Aorta (tissue), 5 donors: ENCODE measurements around the gene RTN1. TPM values are rescaled to one million over a fixed set of nuclear protein-coding genes. Genes with fewer than 3 reads are reported as not detected.

Experiments
- ATAC-seq: fragments of 200-7000 bp; cut with Tn5 transposase; one replicate; pipeline ENCODE4 v1.9.1; 2022; ENCODE audit warnings: moderate library complexity; ENCODE audit not compliant: low FRiP score
- DNase-seq, 2 donors: peaks; one replicate each; pipeline ENCODE4 v3.0.0-alpha.2; 2020
- H3K27ac ChIP-seq, 2 donors: one replicate each; pipeline ENCODE4 v1.5.1; 2013; ENCODE audit warnings: low read length in 2 of 2, mild to moderate bottlenecking in 2 of 2, moderate library complexity in 2 of 2, control low read depth in 1 of 2, inconsistent platforms in 1 of 2, low read depth in 1 of 2
- H3K27me3 ChIP-seq, 2 donors: one replicate each; pipeline ENCODE4 v1.6.1; 2013; ENCODE audit warnings: control low read depth in 1 of 2, low read length in 1 of 2, mild to moderate bottlenecking in 1 of 2, moderate library complexity in 1 of 2; ENCODE audit not compliant: insufficient read depth in 2 of 2, control insufficient read depth in 1 of 2
- H3K36me3 ChIP-seq, 2 donors: one replicate each; pipeline ENCODE4 v1.6.1; 2013; ENCODE audit warnings: control low read depth in 1 of 2, low read length in 1 of 2, mild to moderate bottlenecking in 1 of 2; ENCODE audit not compliant: insufficient read depth in 2 of 2, control insufficient read depth in 1 of 2
- H3K4me1 ChIP-seq, 2 donors: one replicate each; pipeline ENCODE4 v1.6.1; 2013; ENCODE audit warnings: low read length in 2 of 2, control low read depth in 1 of 2, mild to moderate bottlenecking in 1 of 2, moderate library complexity in 1 of 2; ENCODE audit not compliant: insufficient read depth in 2 of 2, control insufficient read depth in 1 of 2
- H3K4me3 ChIP-seq, 2 donors: one replicate each; pipeline ENCODE4 v1.5.1; 2013; ENCODE audit warnings: low read length in 2 of 2, control low read depth in 1 of 2, mild to moderate bottlenecking in 1 of 2
- H3K9me3 ChIP-seq: one replicate; pipeline ENCODE4 v1.6.1; 2013; ENCODE audit warnings: mild to moderate bottlenecking, low read length; ENCODE audit not compliant: control insufficient read depth
- WGBS, 2 donors: extraction: QIAGEN DNeasy Blood & Tissue Kit; methylation state at CpG; one replicate each; pipeline ENCODE4 v1.1.7; 2013; 5-methylcytosine and 5-hydroxymethylcytosine counted together
- intact Hi-C, 2 donors: fragments of 100-400 bp; cut with DNase I; formaldehyde crosslinking; loops; one replicate each; pipeline versions ENCODE4 v1.14.2 to v1.15.0; 2022
- polyA plus RNA-seq, 2 donors: library from polyadenylated mRNA; stranded (reverse); fragments of 200-250 nt; gene quantifications; one replicate each; pipeline ENCODE4 v1.2.3, GENCODE V29; 2013
- total RNA-seq, 2 donors: library from RNA; stranded (reverse); fragmentation: NEBNext Ultra II Directional; extraction: Animal tissue kit (Norgen Biotek cat#: 25700); gene quantifications; one replicate each; pipeline ENCODE4 v1.2.1, GENCODE V29; 2021
- donor health status: healthy with polysubstance abuse.
- donor health status: Bipolar disorder and iron deficiency.
- donor health status: DM: no; HTN: no; CAD: no.
- donor health status: DM: no; HTN: no; CAD: no.
- donor health status: DM: yes; HTN: yes; CAD: no.

The RTN1 gene
- total and polyA plus RNA-seq, 4 donors, result 17.8 to 43.7 (median 31.9) TPM

DNA sequence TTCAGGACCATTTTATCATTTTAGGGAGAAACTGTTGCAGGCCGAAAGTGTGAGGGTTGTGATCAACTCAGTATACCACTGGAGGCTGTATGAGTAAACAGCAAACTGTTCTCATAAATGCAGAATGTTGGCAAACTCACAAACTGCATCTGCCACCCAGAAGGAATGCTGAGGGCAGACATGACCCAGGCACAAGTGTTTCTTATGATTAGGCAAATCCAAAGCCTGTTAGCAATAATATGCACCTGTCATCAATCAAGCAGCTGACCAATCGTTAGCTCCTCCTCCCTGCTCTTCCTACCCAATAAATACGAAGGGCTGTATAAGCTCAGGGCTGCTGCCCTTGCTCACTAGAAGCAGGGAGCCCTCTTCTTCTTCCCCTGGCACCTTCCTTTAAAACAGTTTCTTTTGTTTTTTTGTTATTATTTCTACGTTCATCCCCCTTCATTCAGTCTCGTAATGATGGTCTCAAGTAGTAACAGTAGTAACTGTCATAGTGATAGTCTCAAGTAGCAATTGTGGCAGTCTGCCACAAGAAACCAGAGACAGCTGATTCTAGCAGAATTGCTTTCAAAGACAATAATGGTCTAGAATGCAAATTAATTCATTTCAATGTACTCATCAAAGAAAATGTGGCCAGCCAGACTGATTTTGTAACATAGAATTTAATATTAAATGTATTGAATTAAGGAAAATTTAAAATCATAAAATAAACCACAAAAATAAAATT lies 278.8 kb downstream of the RTN1 start:
- Histone ChIP-seq H3K4me1 (no peaks in the 10 kb centered on the region), H3K9me3 (peaks cover 3% of the 10 kb centered on the region), H3K4me3 (no peak overlapping the region), H3K27ac (no peak overlapping the region), H3K36me3 (no peaks in the 10 kb centered on the region), H3K27me3 (no peaks in the 10 kb centered on the region)
- ATAC-seq (no peak), DNase-seq (no peak)
- intact Hi-C loops, result no loop called here
- 95 to 96% methylated on average over 5 of the region's 5 CpGs for WGBS, 2 donors

DNA sequence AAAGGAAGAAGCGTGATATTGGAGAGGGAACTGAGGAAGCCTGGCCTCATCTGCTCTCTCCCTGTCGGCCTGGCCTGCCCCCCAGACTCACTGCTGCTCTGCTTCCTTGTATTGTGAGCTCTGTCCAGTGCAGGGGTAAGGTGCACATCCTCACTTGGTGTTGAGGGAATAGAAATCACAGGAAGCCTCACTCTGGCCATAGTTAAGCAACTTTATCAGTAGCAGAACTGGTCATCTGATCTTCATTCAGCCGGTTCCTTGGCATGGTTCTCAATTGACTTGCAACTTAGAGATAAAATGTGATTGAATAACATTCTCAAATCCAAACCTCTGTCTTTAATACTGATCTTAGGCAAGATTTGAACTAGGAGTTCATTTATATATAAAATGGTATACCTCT lies 282.5 kb downstream of the RTN1 start:
- Histone ChIP-seq H3K9me3 (peaks cover 3% of the 10 kb centered on the region), H3K27ac (no peak overlapping the region), H3K36me3 (no peaks in the 10 kb centered on the region), H3K27me3 (no peaks in the 10 kb centered on the region), H3K4me1 (no peaks in the 10 kb centered on the region), H3K4me3 (no peak overlapping the region)
- WGBS, 2 donors, result 93 to 95% methylated on average over 3 of the region's 3 CpGs
- intact Hi-C loops, result no loop called here
- no peak for DNase-seq
- no peak for ATAC-seq

DNA sequence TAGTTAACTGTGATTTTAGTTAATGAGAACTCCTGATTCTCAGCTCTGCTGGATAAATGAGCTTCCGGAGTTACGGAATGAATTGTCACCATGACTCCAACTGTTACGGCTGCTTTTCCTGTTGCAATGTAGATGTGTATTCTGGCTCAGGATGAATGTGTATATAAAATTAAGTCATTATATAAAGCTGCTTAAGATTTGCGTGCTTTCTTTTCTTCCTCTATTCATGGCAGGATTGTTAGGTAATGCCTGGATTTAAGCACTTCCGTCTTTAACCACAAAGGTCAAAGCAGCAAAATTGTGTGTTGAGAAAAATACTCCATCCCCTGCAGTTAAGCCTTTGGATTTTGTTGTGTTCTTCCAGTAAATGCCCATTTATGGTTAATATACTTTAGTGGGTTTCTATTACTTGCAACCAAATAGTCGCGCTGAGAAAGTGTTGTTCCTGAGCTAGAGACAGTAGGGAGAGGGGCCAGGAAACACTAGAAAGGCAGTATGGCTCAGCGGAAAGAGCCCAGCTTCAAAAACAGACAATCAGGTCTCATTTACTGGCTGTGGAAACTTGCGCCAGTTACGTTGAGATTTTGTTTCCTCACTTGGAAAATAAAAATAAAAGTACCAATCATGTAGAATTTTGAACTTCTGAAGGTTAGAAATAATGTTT lies 284.6 kb downstream of the RTN1 start:
- intact Hi-C loops, result no loop called here
- Histone ChIP-seq H3K4me3 (no peak overlapping the region), H3K36me3 (no peaks in the 10 kb centered on the region), H3K4me1 (no peaks in the 10 kb centered on the region), H3K27ac (no peak overlapping the region), H3K9me3 (no peaks in the 10 kb centered on the region), H3K27me3 (no peaks in the 10 kb centered on the region)
- no peak for DNase-seq
- ATAC-seq, result no peak
- 85% methylated on average over 10 of the region's 10 CpGs for WGBS, 2 donors

DNA sequence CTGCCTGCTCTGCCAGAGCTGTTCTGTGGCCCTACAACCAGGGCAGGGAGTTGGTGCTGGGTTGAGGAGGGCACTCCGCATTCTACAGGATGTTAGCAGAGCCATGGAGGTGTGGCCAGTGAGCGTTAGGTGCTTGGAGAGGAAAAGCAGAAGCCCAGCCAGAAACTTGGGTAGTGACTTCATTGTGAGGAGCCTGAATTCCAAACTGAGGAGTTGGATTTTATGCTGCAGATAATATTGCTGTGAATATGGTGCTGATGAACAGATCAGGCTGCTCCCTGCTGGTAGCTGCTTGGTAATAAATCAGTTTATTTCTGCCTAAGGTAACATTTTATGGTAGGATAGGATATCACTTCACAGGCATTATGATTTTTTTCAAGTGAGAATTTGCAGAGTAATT lies 286.8 kb downstream of the RTN1 start:
- Histone ChIP-seq H3K27ac (no peak overlapping the region), H3K36me3 (no peaks in the 10 kb centered on the region), H3K27me3 (no peaks in the 10 kb centered on the region), H3K4me3 (no peak overlapping the region), H3K4me1 (no peaks in the 10 kb centered on the region), H3K9me3 (no peaks in the 10 kb centered on the region)
- WGBS, 2 donors, result 19 to 30% methylated on average over 2 of the region's 2 CpGs
- DNase-seq (peak in 1 of 2 donors; percentile 50), ATAC-seq (no peak)
- intact Hi-C loops, result no loop called here

DNA sequence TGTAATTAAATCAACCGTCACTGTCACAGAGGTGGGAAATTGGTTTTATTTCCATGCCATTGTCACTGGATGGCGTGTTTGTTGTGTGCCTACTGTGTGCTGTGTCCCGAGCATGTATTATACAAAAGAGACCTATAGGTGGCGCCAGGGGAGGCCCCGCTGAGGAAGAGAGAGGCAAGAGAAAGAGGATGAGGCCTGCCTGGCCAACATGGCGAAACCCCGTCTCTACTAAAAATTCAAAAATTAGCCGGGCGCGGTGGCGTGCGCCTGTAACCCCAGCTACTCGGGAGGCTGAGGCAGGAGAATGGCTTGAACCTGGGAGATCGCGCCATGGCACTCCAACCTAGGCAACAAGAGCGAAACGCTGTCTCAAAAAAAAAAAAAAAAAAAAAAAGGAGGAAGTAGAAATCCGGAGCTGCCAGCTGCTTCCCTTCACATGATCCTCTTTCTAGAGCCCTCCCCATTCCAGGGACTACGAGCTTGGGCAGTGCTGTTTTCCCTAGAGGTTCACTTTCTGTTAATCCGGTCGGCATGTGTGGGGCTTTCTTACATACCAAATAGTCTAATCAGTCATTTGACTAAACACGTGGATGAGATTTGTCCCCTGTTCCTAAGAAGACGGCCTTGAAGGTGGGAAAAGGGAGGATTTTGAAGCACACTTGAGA lies 287.6 kb downstream of the RTN1 start:
- Histone ChIP-seq H3K4me3 (no peak overlapping the region), H3K4me1 (peaks cover 0 to 2% of the 10 kb centered on the region in 2 donors), H3K36me3 (no peaks in the 10 kb centered on the region), H3K27ac (no peak overlapping the region), H3K9me3 (no peaks in the 10 kb centered on the region), H3K27me3 (no peaks in the 10 kb centered on the region)
- 83 to 84% methylated on average over 23 of the region's 23 CpGs for WGBS, 2 donors
- peak; percentile 41 for ATAC-seq
- peak in 1 of 2 donors; percentile 46 for DNase-seq
- intact Hi-C loops, result no loop called here

DNA sequence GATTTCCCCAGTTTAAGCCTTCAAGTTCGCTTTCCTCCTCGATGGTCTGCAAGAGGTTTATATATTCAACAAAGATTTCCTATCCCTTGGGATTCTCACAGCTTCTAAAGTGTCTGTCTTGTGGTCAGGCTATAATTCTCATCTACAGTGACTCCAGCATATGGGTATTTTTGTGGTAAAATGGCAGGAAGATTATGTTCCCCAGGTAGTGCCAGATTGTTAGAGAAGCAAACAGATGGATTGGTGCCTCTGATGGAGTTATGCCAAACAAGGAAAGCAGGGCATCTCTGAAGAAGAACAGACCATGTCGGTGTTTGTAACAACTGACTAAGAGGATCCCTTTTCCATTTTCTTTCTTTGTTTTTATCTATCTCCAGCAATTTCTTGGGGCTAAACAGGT lies 288.4 kb downstream of the RTN1 start:
- Histone ChIP-seq H3K4me1 (peaks cover 0 to 2% of the 10 kb centered on the region in 2 donors), H3K27ac (no peak overlapping the region), H3K9me3 (no peaks in the 10 kb centered on the region), H3K36me3 (no peaks in the 10 kb centered on the region), H3K27me3 (no peaks in the 10 kb centered on the region), H3K4me3 (no peak overlapping the region)
- intact Hi-C loops, result no loop called here
- no peak for ATAC-seq
- no peak for DNase-seq
- 78 to 82% methylated on average over 3 of the region's 3 CpGs for WGBS, 2 donors

DNA sequence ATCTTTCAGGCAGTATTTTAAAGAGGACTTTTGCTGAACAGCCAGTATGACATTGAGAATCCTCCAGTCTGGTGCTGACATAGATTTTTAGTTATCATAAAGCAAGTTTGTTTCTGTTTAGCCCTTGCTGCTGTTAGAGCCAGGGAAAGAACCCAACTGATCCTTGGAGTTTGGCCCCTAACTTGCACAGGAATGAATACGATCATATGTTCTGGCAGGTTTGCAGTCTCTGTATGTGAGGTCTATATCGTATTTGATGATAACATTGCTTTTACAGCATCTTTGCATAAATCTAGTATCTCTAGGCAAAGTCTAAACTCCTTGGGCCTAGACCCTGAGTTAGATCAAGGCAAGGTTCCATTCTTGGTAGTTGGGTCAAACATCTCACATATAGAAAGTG lies 289.7 kb downstream of the RTN1 start:
- H3K36me3 ChIP-seq, result no peaks in the 10 kb centered on the region

DNA sequence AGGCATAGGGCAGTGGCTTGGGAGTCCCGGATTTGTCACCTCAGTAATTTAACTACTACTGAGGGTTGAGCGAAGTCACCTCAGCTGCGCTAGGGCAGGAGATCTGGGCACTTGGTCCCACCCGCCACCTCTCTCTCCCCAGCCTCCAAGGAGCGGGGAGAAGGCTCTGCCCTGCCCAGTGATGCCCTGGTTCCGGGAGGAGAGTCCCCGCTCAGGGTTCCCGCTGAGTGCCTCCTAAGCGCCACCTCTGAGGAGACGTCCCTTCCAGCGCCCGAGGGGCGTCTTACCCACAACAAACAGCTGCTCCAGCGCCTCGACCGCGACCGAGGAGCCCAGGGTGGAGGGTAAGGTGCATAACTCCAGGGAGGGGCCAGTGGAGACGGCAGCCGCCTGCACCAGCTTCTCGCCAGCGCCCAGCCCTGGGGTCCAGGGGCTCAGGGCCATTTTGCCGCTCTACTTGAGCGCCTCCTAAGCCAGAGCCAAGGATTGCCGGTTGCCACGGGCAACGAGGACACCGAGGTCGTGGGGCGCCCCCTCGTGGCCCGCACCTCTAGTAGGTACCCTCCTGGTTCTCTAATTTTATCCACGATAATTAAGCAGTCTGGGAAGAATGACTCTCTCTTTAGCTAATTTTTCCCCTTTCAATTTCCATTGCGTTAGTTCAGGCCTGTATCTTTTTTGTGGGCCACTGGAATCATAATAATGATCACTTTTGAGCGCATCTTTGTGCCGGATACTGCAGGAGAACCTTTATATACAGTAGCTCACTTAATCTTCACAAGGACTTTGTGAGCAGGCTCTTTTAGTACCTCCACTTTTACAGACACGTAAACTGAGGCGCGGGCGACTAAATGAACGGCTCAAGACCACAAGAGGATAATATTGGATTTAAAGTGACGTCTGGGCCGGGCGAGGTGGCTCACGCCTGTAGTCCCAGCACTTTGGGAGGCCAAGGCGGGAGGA lies 294.0 kb downstream of the RTN1 start, which contains the start of gene CCDC175:
TSS of gene CCDC175 (minus strand) at position 481 of the 963 bp plus-strand sequence. CDS start at position 444, 37 bp downstream.
- Histone ChIP-seq H3K27ac (no peak within 1 kb of the TSS), H3K4me3 (peak within 1 kb of the TSS in 1 of 2 donors; percentile 21), H3K9me3 (no peaks in the 10 kb centered on the region), H3K4me1 (peaks cover 0 to 2% of the 10 kb centered on the region in 2 donors), H3K36me3 (no peaks in the 10 kb centered on the region), H3K27me3 (no peaks in the 10 kb centered on the region)
- peak; percentile 91 to 92 for DNase-seq
- WGBS, 2 donors, result 24 to 25% methylated on average over 46 of the region's 46 CpGs
- intact Hi-C loops, result loop anchor here in 1 of 2 donors (5.0 to 10.0 kb wide), 3 partner anchors 72 to 452 kb away; no protein-coding TSS in a partner anchor
- peak; percentile 88 for ATAC-seq

More for the DNA sequence above, 289.7 kb downstream of the RTN1 start:
- H3K9me3 ChIP-seq, result no peaks in the 10 kb centered on the region
- no peak for DNase-seq
- no peak overlapping the region for H3K4me3 ChIP-seq
- no peaks in the 10 kb centered on the region for H3K27me3 ChIP-seq
- peaks cover 0 to 2% of the 10 kb centered on the region in 2 donors for H3K4me1 ChIP-seq
- H3K27ac ChIP-seq, result no peak overlapping the region
- intact Hi-C loops, result no loop called here
- ATAC-seq, result no peak
- WGBS, 2 donors, result 72 to 77% methylated on average over 2 of the region's 2 CpGs
